ENCODE data around the gene NT5DC4.
A peak's percentile ranks its signal among the peaks of the same experiment; 100 is the strongest.

The NT5DC4 gene

DNA sequence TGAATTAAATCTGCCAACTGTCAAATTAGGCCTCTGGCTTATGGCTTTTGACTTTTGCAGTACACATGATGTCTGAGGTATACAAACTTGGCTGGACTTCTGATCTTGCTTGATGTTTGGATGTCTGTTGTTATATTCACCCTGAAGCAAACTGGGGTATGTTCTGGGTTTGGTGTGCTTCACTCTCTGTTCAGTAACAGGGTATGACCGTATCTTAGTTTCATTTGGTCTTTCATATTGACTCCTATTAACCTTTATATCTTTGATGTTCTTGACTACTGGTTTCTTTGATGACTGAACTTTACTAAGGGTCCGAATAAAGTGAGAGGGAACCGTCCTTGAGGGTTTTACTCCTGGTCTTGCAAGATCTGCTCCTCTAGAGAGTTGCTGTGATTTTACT is 35.4 kb downstream of the NT5DC4 start:
- DNase-seq = no peak

DNA sequence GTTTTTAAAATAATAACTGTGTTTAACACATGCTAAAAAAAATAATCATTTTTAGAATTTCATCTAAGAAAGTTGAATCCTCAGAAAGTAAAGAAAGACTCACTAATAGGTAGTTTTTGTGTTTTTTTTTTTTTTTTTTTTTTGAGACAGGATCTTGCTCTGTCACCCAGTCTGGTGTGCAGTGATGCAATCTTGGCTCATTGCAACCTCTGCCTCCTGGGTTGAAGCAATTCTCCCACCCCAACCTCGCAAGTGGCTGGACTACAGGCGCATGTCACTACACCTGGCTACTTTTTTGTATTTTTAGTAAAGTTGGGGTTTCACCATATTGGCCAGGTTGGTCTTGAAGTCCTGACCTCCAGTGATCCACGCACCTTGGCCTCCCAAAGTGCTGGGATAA is 36.4 kb downstream of the NT5DC4 start:
- DNase-seq = no peak

DNA sequence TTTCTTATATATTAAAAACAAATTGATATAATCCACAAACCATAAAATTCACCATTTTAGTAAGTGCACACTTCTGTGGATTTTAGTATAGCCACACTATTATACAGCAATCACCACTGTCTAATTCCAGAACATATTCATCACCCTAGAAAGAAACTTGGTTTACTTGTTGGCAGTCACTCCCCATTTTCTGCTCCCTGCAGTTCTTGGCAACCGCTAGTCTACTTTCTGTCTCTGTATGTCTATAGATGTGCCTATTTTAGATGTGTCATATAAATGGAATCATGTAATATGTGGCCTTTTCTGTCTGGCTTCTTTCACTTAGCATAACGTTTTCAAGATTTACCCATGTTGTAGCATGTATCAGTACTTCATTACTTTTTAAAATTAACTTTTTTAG is 37.9 kb downstream of the NT5DC4 start:
- DNase-seq = no peak

DNA sequence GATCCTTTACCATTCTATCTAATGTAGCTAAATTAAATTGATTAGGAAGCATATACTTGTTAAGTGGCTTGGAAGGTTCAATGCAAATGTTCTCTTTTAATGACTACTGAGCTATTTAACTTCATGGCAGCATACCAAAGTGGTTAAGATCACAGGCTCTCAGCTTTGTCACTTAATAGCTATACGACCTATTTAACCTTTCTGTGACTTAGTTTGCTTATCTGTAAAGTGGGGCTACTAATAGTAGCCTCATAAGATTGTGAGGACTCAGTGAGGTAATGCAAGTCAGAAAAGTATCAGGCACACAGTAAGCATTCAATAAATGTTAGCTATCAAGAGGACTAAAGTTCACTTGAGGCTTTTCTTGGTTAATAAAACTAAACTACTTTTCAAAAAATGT is 39.3 kb downstream of the NT5DC4 start:
- no peak for DNase-seq

DNA sequence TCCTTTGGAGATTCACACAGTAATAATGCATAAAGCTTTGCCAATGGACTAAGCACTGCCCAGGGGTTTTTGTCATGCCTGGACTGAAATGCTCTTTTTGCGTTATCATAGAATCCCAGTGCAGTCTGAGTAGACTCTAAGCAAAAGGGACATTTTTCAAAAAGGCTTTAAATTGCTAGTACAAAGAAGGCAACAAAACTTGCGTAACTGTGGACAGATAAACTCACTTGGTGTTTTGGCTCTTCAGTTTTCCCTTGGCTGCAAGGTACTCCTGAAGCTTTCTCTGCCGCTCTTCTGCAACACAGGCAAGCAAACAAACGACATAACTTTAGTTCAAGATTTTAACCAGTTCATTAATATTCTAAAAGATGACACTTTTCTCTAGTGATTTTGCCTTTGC is 41.5 kb downstream of the NT5DC4 start:
- no peak for DNase-seq

DNA sequence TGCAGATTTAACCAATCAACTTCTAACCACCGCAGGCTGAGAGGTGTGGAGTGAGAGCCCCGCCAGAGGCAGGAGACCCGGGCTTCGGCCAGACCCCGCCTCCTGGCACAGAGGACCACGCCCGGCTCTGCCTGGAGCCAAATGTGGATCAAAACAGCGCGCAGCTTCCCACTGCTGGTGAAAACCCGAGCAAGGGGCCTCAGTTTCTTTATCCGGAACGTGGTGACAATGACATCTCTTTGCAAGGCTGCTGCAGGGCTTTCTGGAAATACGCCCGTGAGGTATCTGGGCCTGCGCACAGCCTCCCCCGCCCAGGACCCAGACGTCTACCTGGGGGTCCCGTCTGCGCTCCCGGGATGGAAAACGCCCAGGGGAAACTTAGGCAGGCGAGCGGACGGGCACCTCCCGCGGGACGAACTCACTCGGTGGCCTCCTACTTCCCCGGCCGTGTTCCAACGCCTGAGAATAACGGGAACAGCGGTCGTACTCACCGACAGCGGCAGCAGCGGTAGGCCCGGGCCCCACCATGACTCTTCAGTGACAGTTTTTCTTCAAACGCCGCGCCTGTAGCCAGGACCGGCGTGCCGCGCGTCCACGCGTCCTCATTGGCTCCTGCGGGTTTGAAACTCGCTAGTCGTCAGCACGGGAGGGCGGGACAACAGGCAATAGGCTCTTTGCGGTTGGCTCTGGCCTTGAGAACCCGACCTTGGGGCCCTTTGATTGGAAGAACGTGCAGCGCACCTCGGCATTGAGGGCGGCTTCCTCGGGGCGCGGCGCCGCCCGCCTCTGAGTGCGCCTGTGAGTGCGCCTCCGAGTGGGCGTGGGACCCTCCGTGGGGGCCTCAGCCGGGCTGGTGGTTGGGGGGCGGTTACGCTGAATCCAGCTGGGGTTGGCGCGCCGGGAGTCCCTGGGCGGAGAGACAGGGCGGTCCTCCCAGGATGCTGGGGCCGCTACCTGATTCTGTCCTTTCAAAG is 43.5 kb downstream of the NT5DC4 start, which contains the start of gene CKAP2L:
CKAP2L (minus strand) TSS at position 539 of the 974 bp plus-strand sequence; CDS start at position 528, 11 bp downstream.
- DNase-seq = peak; percentile 96

DNA sequence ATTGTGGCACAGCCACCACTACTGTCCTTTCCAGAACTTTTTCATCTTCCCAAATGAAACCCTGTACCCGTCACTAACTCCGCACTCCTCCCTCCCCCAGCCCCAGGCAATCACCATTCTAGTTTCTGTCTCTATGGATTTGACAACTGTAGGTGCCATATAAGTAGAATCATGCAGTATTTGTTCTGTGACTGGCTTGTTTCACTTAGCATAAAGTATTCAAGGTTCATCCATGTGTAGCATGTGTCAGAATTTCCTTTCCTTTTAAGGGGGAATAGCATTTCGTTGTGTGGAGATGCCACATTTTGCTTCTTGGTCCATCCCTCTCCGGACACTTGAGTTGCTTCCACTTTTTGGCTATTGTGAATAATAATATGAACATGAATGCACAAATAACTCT is 44.4 kb downstream of the NT5DC4 start:
- no peak for DNase-seq

DNA sequence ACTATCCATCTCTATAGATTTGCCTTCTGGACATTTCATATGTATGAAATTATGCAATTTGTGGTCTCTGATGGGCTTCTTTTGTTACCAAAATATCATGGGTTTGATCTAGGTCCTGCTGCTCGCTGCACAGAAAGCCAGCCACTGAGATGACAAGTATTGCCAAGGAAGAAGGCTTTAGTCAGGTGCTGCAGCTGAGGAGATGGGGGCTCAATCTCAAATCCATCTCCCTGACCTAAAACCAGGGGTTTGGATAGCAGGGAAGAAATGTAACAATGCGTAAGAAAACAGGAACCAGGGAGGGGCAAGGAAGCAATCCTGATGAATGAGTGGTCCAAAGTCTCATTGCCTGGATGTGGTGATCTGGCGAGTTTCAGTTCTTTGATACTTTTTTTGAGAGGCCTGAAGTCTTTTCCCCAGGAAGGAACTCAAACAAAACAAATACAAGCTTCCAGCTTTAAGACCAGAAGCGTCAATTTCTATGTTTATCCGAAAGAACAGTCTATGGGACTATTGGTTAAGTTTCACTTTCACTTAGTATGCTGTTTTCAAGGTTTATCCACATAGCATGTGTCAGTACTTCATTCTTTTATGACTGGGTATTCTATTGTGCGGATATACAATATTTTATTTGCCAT is 47.0 kb downstream of the NT5DC4 start:
- peak; percentile 25 for DNase-seq

DNA sequence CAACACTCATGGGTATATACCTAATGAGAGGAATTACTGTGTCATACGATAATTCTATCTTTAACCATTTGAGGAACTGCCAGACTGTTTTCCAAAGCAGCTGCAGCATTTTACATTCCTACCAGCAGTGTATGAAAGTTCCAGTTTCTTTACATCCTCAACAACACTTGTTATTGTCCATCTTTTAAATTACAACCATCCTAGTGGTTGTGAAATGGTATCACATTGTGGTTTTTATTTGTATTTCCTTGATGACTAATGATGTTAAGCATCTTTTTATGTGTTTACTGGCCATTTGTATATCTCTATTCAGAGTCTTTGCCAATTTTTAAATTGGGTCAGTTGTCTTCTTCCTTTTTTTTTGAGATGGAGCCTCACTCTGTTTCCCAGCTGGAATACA is 47.6 kb downstream of the NT5DC4 start:
- no peak for DNase-seq

DNA sequence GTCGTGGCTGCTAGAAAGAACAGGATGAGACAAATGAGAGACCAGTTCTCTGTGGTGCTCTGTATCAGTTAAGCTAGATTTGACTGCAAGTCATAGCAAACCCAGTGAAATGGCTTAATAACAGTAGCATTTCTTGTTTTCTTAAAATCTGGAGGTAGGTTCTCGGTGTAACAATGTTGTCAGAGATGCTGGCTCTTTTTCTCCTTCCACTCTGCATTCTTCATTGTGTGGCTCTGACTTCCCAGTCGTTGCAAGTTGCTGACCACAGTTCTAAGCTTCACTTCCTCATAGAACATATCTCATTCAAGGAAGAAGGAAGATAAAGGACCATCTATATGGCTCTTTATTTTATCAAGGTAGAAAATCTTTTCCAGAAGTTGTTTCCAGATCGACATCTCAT is 51.5 kb downstream of the NT5DC4 start:
- no peak for DNase-seq

DNA sequence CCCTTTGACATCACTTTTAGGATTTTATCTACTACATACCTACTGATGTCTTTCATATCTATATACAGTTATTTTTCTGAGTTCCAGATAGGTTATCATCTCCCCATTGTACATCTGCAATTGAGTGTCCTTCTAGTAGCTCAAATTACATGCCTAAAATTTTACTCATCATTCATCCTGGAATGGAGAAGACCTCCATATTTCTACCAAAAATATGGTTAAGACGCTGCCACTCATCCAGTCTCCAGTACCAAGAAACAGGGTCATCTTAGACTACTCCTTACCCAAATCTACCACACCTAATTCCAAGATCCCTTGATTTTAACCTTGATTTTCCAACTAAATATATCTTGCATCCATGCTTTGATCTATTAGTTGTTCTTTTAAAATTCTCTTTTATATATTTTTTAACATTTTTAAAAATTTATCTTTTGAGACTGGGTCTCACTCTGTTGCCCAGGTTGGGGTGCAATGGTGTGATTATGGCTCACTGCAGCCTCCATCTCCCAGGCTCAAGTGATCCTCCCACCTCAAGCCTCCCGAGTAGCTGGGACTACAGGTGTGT is 52.2 kb downstream of the NT5DC4 start:
- no peak for DNase-seq

DNA sequence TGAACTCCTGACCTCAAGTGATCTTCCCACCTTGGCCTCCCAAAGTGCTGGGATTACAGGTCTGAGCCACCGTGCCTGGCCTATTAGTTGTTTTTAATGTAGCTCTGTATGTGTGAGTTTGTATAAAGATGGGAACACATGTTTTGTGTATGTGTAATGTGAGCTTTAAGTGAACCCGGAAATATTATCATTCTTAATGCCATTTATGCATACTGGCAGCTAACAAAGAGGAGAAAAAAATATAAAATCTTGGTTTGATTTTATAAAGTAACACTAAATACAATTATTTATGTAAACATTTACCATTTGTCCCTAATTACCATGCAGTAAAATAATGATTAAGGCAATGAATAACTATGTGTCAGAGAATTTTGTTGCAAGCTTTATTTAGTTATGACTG is 52.7 kb downstream of the NT5DC4 start:
- no peak for DNase-seq

DNA sequence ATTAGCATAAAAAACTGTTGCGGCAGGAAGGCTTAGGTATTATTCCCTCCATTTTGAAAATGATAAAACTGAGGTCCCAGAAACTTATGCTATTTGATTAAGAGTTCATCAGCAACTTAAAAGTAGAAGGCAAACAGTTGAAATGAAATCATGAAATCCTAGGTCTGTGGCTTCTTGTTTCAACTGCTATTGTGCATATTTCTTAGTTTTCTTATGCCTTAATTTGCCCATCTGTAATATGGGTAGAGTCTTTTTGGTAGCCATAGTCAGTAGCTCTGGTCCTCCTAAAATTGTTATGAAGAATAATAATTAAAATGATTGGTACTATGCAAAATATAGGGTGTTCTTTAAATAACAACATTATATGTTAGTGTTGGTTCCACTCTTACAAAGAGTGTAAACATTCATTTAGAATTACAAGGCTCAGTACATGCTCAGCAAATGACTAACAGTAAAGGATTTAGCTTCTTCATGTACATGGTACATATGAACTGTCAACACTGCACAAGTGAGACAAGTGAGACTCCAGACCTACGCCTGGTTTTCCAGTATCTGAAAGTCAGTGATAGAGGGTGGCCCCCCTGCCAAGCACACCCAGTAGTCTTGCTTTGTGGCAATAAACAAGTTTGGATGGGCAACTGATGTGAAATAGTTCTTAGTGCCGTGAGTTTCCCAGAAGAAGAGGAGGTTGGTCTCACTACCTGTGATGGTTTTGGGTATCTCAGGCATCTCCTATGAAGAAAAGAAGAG is 53.9 kb downstream of the NT5DC4 start:
- no peak for DNase-seq

DNA sequence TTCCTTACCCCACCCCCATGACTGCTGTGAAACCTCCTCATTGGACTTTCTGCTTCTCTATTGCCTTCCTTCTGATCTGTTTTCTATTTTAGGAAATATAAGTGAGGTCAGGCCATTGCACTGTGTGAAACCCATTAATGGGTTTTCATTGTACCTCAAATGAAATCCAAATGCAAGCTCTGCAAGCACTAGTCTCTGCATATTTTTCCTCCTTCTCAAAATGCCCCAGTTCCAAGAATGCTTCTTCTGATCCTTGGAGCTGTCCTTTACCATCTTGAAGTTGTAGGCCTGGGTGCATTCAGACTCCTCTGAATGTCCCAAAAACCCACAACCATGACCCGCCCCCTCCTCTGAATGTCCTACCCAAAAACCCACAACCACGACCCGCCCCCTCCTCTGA is 55.3 kb downstream of the NT5DC4 start:
- no peak for DNase-seq

DNA sequence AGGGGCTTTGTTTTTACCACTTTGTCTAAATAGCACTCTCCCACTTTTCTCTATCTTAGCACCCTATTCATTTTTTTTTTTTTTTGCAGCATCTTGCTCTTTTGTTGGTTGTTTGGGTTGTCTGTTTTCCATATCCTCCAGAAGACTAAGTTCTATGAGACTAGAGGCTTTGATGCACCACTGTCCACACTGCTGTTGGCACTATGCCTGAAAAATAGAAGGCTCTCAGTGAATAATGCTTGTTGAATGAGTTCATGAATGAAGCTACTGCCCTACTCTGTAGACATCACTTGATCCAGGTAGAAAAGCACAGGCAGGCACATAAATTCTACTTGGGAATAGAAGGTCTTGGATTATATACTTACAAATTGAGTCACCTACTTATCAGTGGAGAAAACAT is 56.2 kb downstream of the NT5DC4 start:
- no peak for DNase-seq

DNA sequence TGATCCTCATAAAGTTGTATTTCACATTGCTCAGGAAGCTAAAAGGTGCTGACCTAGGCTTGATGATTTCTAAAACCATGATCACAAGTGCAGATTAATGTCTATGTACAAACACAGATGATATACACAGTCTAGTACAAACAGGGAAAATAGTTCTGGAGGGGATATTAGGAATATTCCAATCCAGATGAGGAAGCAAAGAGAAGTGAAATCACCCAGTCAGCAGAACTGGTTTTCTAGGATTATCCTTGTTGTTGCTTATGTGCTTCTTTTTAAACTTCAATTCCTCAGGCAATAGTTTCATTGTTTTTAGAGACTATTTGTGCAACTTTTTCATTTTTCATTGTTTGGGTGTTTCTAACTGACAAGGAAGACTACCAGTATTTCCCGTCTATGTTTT is 58.8 kb downstream of the NT5DC4 start:
- DNase-seq = no peak

DNA sequence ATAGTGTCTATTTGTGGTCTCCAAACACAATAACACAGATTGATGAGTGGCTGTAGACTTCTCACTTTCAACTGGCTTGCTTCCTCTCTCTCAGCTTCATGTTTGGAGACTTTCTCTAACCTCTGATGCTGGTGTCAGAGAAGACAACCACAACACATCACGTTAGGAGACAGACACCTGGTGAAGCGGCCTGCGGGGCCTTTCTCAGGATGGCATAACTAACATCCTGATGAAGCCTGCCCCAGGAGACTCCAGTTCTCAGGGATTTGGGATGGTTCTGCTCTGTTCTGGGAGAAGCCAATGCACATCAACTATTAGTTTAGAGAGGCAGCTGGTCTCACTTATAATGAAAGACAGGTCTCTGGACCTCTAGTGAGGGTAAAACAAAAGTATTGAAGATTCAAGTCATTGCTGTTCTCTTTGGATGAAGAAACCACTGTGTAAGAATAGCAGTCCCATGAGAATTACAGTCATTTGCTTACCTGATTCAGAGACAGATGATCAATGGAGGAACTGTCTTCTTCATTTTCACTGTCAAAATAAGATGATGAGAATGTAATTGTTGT is 61.5 kb downstream of the NT5DC4 start:
- no peak for DNase-seq

DNA sequence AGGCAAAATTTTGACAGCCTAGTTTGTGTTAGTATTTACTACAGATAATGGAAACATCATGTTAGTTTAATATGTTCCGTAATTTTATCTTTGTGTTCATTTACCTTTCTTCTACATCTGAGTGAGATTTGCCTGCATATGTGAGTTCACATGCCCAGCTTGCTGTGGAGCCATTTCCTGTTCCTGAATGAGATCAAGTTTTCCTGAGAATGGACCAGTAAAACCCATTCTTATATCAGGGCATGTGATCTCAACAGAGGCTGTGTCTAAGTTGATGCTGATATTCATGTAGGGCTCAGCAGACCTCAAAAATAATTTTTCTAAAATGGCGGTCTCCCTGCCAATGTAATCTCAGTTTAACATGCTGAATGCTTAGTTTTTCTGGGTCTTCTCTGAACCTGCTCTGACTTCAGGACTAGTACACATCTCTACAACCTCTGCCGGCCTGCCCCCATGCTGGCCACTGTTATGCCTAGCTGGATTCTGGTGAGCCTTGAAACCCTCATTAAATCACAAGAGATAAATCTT is 62.4 kb downstream of the NT5DC4 start:
- DNase-seq = no peak

DNA sequence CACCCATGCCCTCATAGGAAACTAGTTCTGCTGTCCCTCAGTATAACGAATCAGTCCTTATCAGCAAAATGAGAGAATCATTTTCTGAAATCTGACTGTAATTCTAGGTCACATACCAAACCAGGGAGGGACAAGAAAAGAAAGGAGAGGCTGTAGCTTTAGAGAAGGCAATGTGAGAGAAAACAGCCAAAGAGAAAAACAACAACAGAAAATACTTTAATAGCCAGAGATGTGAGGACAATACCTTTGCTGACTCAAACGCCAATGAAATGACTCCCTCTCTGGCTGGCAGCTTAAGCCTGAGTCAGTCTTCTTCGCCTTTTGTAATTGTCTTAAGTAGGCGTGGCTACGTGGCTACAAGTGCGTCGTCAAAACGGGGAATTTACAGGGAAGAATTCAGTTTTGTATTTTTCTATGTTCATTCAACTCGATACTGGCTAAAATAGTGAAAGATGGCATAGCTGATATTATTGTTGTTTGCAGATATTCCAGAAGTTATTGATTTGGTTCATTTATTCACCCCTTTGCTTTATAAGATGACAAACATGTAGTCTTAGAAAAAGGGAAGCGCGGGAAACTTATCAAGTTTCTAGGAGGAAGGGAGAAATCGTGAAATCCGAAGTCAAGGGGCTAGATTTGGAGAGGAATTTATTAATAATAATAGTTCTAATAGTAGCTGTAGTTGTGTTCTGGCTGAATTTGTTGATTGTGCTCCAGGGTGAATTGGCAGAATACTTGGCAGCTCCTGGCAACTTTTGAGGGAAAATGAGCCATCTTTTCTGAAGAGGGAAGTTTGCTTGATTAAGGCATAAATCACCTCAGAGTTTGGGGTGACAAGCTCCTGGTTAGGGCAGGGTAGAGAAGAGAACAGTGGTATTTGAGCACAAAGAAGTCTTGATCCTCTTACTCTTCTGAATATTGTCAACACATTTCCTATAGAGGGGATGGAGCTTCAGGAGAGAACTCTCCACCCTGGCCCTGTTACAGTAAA is 63.7 kb downstream of the NT5DC4 start, which contains the start of gene IL1A:
IL1A (minus strand) TSS at position 295 of the 991 bp plus-strand sequence. CDS start 723 bp downstream, outside the sequence.
- DNase-seq = no peak

DNA sequence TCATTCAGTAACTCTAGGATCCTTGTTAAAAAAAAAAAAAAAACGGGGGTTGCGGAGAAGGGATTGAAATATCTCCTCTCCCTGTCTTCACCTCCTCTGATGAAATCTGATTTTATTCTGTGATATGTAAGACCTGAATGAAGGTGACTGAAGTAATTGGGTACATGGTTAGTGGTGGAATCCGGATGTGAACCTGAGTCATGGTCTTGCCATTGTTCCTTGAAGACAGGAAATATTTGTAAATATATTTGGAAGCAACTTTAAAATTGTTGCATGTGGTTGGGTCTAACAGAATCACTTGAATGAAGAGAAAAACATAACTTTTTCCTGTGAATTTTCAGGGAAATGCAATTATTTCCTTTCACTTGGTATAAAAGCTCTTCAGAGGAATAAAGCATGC is 66.5 kb downstream of the NT5DC4 start:
- DNase-seq = no peak

Measured in CD4-positive, alpha-beta T cell treated with Interleukin-21 for 1 hour (primary cell).